Spinal cord (tissue), 10 donors: ENCODE data around the gene DNAJB14. TPM values are rescaled to one million over a fixed set of nuclear protein-coding genes. Genes with fewer than 3 reads are reported as not detected.

Experiments
- DNase-seq, 6 donors: peaks; one replicate each; pipeline versions ENCODE4 v3.0.0 to v3.0.0-alpha.2; 2013 to 2015; ENCODE audit warnings: low spot score in 6 of 6, low read depth in 4 of 6
- H3K27ac ChIP-seq: one replicate; pipeline ENCODE4 v1.5.1; 2013; ENCODE audit warnings: low read depth, low read length, control low read depth
- H3K27me3 ChIP-seq: one replicate; pipeline ENCODE4 v1.6.1; 2013; ENCODE audit warnings: low read length; ENCODE audit not compliant: control insufficient read depth, insufficient read depth
- H3K36me3 ChIP-seq: one replicate; pipeline ENCODE4 v1.6.1; 2013; ENCODE audit warnings: low read length; ENCODE audit not compliant: control insufficient read depth, insufficient read depth
- H3K4me1 ChIP-seq: one replicate; pipeline ENCODE4 v1.6.1; 2013; ENCODE audit warnings: low read length; ENCODE audit not compliant: control insufficient read depth, insufficient read depth
- H3K4me3 ChIP-seq: one replicate; pipeline ENCODE4 v1.5.1; 2013; ENCODE audit warnings: low read depth, low read length, control low read depth
- H3K9me3 ChIP-seq: one replicate; pipeline ENCODE4 v1.6.1; 2013; ENCODE audit warnings: low read length; ENCODE audit not compliant: control insufficient read depth, insufficient read depth
- WGBS: methylation state at CpG from one replicate; pipeline ENCODE4 v1.1.5; 2013; ENCODE audit warnings: missing lambda C conversion rate; ENCODE audit not compliant: insufficient coverage; 5-methylcytosine and 5-hydroxymethylcytosine counted together
- long read RNA-seq, 4 donors: transcript quantifications; one replicate each; lab custom pipeline, GENCODE V29; 2026
- polyA plus RNA-seq, 2 donors: library from polyadenylated mRNA; unstranded; fragments of 120-200 nt; gene quantifications; one replicate each; pipeline ENCODE4 v1.2.1, GENCODE V29; 2013; ENCODE audit not compliant: insufficient read length in 2 of 2
- total RNA-seq, 2 donors: library from RNA; depleted of rRNA in 1 of 2; stranded (reverse); fragments of 120-200 nt in 1 of 2; fragments of >200 nt in 1 of 2; gene quantifications; one replicate each; pipeline versions ENCODE4 v1.2.3 to v1.2.4, GENCODE V29; 2013 to 2014
- donor health status: healthy.

Gene DNAJB14
- total RNA-seq (10 to 100 TPM; 26.3 to 87.7 TPM), polyA plus RNA-seq (10 to 100 TPM; 20.2 to 28.6 TPM)
- long read RNA-seq, donor 1, full-length matches to known transcripts = 4 of 4 reads
- long read RNA-seq, donor 1, partial matches to known transcripts = 0 of 4 reads
- long read RNA-seq, donor 1, other reads (novel, unspliced or antisense) = 0 of 4 reads
- long read RNA-seq, donor 2, full-length matches to known transcripts = 1 of 1 reads
- long read RNA-seq, donor 2, partial matches to known transcripts = 0 of 1 reads
- long read RNA-seq, donor 2, other reads (novel, unspliced or antisense) = 0 of 1 reads
- long read RNA-seq, donor 3 = 0 reads
- long read RNA-seq, donor 4, full-length matches to known transcripts = 9 of 9 reads
- long read RNA-seq, donor 4, partial matches to known transcripts = 0 of 9 reads
- long read RNA-seq, donor 4, other reads (novel, unspliced or antisense) = 0 of 9 reads

DNA sequence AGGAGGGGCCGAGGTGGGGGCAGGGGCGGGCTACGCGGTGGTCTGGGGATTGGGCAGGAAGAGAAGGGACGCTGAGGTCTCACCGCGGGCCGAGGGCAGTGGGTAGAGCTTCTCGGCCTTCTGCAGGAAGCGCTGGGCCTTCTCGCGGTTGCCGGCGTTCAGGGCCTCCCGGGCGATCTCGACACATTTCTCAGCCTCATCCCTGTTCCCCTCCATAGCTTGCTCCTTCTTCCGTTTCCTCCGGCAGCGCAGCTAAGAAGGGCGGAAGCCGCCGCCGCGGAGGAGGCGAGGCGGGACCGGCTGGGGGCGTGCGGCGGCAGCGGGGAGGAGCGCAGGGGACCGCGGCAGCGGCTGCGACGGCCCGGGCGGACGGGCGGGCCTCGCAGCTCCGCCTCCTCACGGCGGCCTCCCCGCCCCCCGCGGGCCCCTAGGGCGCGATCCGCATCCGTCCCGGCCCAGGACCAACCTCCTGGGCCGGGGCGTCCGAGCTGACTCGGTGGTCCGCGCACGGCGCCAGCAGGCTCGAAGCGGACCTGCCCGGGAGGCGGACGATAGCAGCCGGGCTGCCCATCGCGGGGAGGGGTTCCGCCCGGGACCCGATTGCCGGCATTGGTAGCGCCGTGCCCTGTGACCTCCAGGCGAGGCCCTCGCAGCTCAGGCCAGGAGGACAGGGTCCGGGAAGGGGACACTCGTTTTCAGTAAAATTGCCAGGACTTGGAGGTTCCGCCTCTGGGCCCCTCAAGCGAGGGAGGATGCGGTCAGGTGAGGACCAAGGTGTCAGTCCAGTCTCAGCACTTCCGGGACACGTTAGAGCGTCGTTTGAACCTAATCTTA lies at the start of gene DNAJB14:
TSS of gene DNAJB14 (minus strand) at position 263 of the 834 bp plus-strand sequence. CDS start at position 216, 47 bp downstream.
- Histone ChIP-seq H3K4me1 (peaks cover 11% of the 10 kb centered on the region), H3K36me3 (no peaks in the 10 kb centered on the region), H3K4me3 (peak within 1 kb of the TSS; percentile 76), H3K27ac (peak within 1 kb of the TSS; percentile 89), H3K9me3 (no peaks in the 10 kb centered on the region), H3K27me3 (no peaks in the 10 kb centered on the region)
- peak; percentile 32 to 89 (median 47) for DNase-seq
- WGBS = 1% methylated on average over 83 of the region's 87 CpGs

GRCh38 chr4:99991741-99992140 lies 45.3 kb upstream of the DNAJB14 start:
- DNase-seq = peak in 1 of 6 donors; percentile 46
- Histone ChIP-seq H3K27me3 (no peaks in the 10 kb centered on the region), H3K27ac (no peak overlapping the region), H3K36me3 (no peaks in the 10 kb centered on the region), H3K4me1 (no peaks in the 10 kb centered on the region), H3K4me3 (no peak overlapping the region), H3K9me3 (no peaks in the 10 kb centered on the region)
- no CpG with 5 or more reads among the region's 3 CpGs for WGBS

GRCh38 chr4:99987681-99988080 lies 41.3 kb upstream of the DNAJB14 start:
- Histone ChIP-seq H3K27ac (no peak overlapping the region), H3K36me3 (no peaks in the 10 kb centered on the region), H3K4me3 (no peak overlapping the region), H3K27me3 (no peaks in the 10 kb centered on the region), H3K4me1 (no peaks in the 10 kb centered on the region), H3K9me3 (no peaks in the 10 kb centered on the region)
- DNase-seq = no peak

DNA sequence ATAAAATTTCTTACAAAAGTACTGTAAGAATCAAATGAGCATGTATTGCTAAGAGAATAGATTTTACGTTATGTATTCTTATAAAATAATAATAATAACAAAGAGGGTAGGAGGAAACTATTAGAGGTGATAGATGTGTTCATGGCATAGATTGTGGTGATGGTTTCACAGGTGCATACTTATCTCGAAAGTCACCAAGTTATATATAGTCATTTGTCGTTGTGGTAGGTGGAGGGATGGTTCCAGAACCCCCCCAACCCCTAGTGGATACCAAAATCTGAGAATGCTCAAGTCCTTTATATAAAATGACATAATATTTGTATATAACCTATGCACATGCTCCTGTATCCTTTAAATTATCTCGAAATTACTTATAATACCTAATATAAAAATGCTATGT lies 40.4 kb upstream of the DNAJB14 start:
- Histone ChIP-seq H3K27ac (no peak overlapping the region), H3K36me3 (no peaks in the 10 kb centered on the region), H3K4me1 (no peaks in the 10 kb centered on the region), H3K9me3 (no peaks in the 10 kb centered on the region), H3K4me3 (no peak overlapping the region), H3K27me3 (no peaks in the 10 kb centered on the region)
- DNase-seq = no peak
- WGBS = no CpG with 5 or more reads among the region's 4 CpGs

DNA sequence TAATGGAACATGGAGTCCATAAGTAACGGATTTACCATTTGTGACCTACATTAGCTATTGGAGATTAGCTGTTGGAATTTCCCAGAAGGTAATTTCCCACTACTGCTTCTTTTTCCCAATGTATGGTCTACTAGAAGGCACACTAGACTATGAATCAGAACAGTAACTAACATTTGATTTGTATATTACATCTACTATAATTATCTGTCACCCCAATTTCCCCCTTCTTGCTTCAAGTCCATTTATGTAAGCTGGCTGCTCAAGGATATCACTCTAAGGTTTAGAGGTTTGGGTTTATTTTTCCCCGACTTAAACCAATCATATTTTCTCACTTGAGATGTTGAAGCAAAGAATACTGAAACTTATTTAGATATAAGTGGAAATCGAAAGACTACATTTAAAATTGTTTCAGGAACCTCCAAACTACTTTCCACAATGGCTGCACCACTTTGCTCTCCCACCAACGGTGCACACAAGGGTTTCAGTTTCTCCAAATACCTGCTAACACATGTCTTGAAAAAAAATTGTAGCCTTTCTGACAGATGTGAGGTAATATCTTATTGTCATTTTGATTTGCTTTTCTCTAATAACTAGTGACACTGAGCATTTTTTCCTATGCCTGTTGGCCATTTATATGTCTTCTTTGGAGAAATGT lies 37.0 kb upstream of the DNAJB14 start:
- H3K27ac ChIP-seq = no peak overlapping the region
- no peaks in the 10 kb centered on the region for H3K36me3 ChIP-seq
- H3K27me3 ChIP-seq = no peaks in the 10 kb centered on the region
- WGBS = no CpG with 5 or more reads among the region's 4 CpGs
- no peak overlapping the region for H3K4me3 ChIP-seq
- no peaks in the 10 kb centered on the region for H3K4me1 ChIP-seq
- DNase-seq = no peak
- H3K9me3 ChIP-seq = no peaks in the 10 kb centered on the region

DNA sequence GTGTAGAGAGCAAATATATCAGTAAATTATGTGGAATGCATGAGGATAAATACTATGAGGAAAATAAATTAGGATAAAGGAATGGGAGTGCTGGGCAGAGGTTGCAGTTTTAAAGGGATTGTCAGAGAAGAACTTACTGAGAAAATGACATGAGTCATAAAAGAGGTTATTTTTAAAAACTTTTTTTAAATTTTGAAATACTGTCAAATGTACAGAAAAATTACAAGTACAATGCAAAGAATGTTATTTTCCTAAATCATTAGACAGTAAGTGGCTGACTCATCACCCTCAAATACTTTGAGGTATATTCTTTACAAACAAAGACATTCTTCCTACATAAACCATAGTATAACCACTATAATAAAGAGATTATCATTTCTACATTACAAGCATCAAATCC lies 33.5 kb upstream of the DNAJB14 start:
- Histone ChIP-seq H3K36me3 (no peaks in the 10 kb centered on the region), H3K27me3 (no peaks in the 10 kb centered on the region), H3K4me3 (no peak overlapping the region), H3K9me3 (no peaks in the 10 kb centered on the region), H3K4me1 (no peaks in the 10 kb centered on the region), H3K27ac (no peak overlapping the region)
- DNase-seq = no peak

DNA sequence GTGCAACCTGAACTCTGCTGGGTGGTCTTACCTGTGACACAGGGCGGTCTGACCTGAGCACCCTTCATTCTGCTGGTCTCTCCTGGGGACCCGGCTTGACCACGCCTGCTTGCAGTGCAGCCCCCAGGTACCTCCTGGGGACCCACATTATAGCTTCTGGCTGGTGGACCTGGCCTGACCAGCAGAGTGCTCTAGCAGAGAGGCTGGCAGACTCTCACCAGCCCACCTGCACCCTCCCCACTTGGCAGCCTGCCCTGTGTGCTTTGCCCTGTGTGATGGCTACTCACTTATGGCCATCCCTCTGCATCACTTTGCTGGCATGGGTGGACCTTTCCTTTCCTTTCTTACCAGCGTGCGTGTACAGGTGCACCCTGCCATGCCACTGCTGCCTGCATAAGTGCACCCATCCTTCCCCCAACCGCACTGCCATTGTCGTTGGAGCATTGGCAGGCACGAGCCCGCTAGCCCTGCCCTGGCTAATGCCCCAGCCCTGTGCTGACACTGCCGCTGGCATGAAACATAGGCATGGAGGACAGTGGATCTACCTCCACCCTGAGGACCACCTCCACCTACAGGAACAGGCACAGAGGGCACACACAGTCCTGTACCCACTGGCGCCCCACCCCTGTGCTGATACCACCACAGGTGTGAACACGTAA lies 25.2 kb upstream of the DNAJB14 start:
- no peak for DNase-seq
- H3K36me3 ChIP-seq = no peaks in the 10 kb centered on the region
- H3K27ac ChIP-seq = no peak overlapping the region
- 98% methylated on average over 12 of the region's 12 CpGs for WGBS
- H3K9me3 ChIP-seq = no peaks in the 10 kb centered on the region
- no peak overlapping the region for H3K4me3 ChIP-seq
- no peaks in the 10 kb centered on the region for H3K27me3 ChIP-seq
- H3K4me1 ChIP-seq = no peaks in the 10 kb centered on the region

DNA sequence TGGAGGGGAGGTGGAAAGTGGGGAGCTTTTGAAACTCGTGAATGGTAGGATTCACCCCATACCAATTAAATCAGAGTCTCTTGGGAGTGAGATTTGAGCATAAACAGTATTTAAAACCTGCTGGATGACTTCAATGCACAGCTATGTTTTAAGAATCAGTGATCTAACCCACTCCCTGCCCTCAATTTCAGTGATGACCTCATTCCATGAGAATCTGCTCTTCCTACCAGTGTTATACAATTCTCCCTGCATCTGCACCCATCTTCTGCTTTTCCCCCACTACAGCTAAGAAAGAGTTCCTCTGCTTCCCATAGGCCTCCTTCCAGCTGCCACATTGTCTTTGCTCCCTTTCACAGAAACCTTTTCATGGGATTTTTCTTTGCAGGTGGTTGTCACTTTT lies 21.9 kb upstream of the DNAJB14 start:
- WGBS = no CpG with 5 or more reads among the region's 1 CpG
- no peak for DNase-seq
- Histone ChIP-seq H3K4me1 (no peaks in the 10 kb centered on the region), H3K27ac (no peak overlapping the region), H3K36me3 (no peaks in the 10 kb centered on the region), H3K4me3 (no peak overlapping the region), H3K27me3 (no peaks in the 10 kb centered on the region), H3K9me3 (no peaks in the 10 kb centered on the region)

DNA sequence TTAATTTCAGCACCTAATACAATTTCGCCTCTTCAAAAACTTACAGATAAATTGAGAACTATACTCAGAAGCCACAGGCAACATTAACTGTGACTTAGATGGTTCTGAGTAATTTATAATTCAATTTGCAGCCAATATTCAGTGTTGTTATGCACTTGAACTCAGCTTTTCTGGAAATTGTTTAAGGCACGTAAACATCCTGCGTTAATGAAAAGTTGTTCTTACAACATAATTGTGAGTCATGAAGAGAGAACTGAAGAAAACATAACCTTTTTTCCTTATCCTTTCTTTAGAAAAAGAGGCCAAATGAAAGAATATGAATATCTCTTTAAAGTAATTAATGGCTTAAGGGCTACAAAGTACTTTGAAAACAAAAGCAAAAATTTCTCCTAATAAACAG lies 20.3 kb upstream of the DNAJB14 start:
- no peaks in the 10 kb centered on the region for H3K9me3 ChIP-seq
- no peaks in the 10 kb centered on the region for H3K27me3 ChIP-seq
- H3K4me1 ChIP-seq = no peaks in the 10 kb centered on the region
- H3K27ac ChIP-seq = no peak overlapping the region
- DNase-seq = no peak
- no CpG with 5 or more reads among the region's 3 CpGs for WGBS
- H3K36me3 ChIP-seq = no peaks in the 10 kb centered on the region
- no peak overlapping the region for H3K4me3 ChIP-seq
